Smooth muscle cell (in vitro differentiated cells): ENCODE measurements around the gene FCRL6. TPM values are rescaled to one million over a fixed set of nuclear protein-coding genes. Genes with fewer than 3 reads are reported as not detected.

Experiments used
- DNase-seq: peaks from one replicate; lab custom pipeline; 2025; ENCODE audit not compliant: unreplicated experiment; lab: John Stamatoyannopoulos, UW
- H2AFZ ChIP-seq: fragments of 200-600 bp; sonication (generic); 2 replicates; pipeline ENCODE4 v1.6.0; 2016; ENCODE audit warnings: antibody characterized with exemption, low read depth, mild to moderate bottlenecking
- H3F3A ChIP-seq: fragments of 200-600 bp; sonication (generic); 2 replicates; pipeline ENCODE4 v1.6.0; 2017; ENCODE audit warnings: antibody characterized with exemption, low read depth
- H3K27ac ChIP-seq: fragments of 200-600 bp; sonication (generic); 2 replicates; pipeline ENCODE4 v1.5.1; 2016; ENCODE audit warnings: low read depth, mild to moderate bottlenecking
- H3K27me3 ChIP-seq: fragments of 200-600 bp; sonication (generic); 2 replicates; pipeline ENCODE4 v1.6.1; 2016; ENCODE audit warnings: low read depth, mild to moderate bottlenecking
- H3K36me3 ChIP-seq: fragments of 200-600 bp; sonication (generic); 2 replicates; pipeline ENCODE4 v1.5.1; 2016; ENCODE audit warnings: low read depth
- H3K4me1 ChIP-seq: fragments of 200-600 bp; sonication (generic); 2 replicates; pipeline ENCODE4 v1.5.1; 2016; ENCODE audit warnings: low read depth
- H3K4me2 ChIP-seq: fragments of 200-600 bp; sonication (generic); 2 replicates; pipeline ENCODE4 v1.6.0; 2016; ENCODE audit warnings: mild to moderate bottlenecking
- H3K4me3 ChIP-seq: fragments of 200-600 bp; sonication (generic); 2 replicates; pipeline ENCODE4 v1.5.1; 2016; ENCODE audit warnings: mild to moderate bottlenecking
- H3K79me2 ChIP-seq: fragments of 200-600 bp; sonication (generic); 2 replicates; pipeline ENCODE4 v1.6.0; 2016; ENCODE audit warnings: low read depth, mild to moderate bottlenecking
- H3K9ac ChIP-seq: fragments of 200-600 bp; sonication (generic); 2 replicates; pipeline ENCODE4 v1.6.0; 2016; ENCODE audit warnings: low read depth
- H3K9me3 ChIP-seq: fragments of 200-600 bp; sonication (generic); replicated peaks from 2 replicates; pipeline ENCODE4 v1.5.1; 2016; ENCODE audit warnings: low read depth
- H4K20me1 ChIP-seq: fragments of 200-600 bp; sonication (generic); 2 replicates; pipeline ENCODE4 v1.6.0; 2016; ENCODE audit warnings: low read depth
- CTCF ChIP-seq: fragments of 200-600 bp; sonication (generic); IDR thresholded peaks from 2 replicates; pipeline ENCODE4 v1.5.1; 2017; ENCODE audit warnings: borderline replicate concordance, mild to moderate bottlenecking, antibody characterized with exemption; ENCODE audit not compliant: insufficient read depth, poor library complexity, severe bottlenecking
- WGBS: methylation state at CpG from one replicate; pipeline ENCODE4 v1.1.7; 2016; ENCODE audit warnings: low lambda C conversion rate; 5-methylcytosine and 5-hydroxymethylcytosine counted together
- polyA plus RNA-seq: library from polyadenylated mRNA; unstranded; fragments of >200 nt; fragmentation: Nextera tagmentation; extraction: Ambion mirVana; gene quantifications from 2 replicates; pipeline ENCODE4 v1.2.1, GENCODE V29; 2016
- total RNA-seq: library from RNA; depleted of rRNA; stranded (reverse); fragments of >200 nt; gene quantifications from 2 replicates; pipeline ENCODE4 v1.2.3, GENCODE V29; 2014

FCRL6 gene
- total and polyA plus RNA-seq, 2 experiments from 2014 or later: not detected

- no peaks in the 10 kb centered on the region for H3K36me3 ChIP-seq
- peaks cover 6% of the 10 kb centered on the region for H3K4me1 ChIP-seq
- no peak overlapping the region for H2AFZ ChIP-seq
- H4K20me1 ChIP-seq: no peaks in the 10 kb centered on the region
- H3K4me2 ChIP-seq: no peak overlapping the region
- no peaks in the 10 kb centered on the region for H3K9me3 ChIP-seq
- H3K79me2 ChIP-seq: no peaks in the 10 kb centered on the region
- WGBS: 71% methylated on average over 13 of the region's 13 CpGs
- no peak overlapping the region for H3K4me3 ChIP-seq
- no peak for TF ChIP-seq CTCF
- peaks cover 6% of the 10 kb centered on the region for H3F3A ChIP-seq
- no peak for DNase-seq
- peak overlapping the region; percentile 89 for H3K27ac ChIP-seq
- H3K27me3 ChIP-seq: no peaks in the 10 kb centered on the region
- H3K9ac ChIP-seq: no peak overlapping the region
These were observed 43.8 kb downstream of the FCRL6 start for GRCh38 chr1:159845751-159846629.

GRCh38 chr1:159847231-159847630 is 45.1 kb downstream of the FCRL6 start:
- no peak for TF ChIP-seq CTCF
- H3K4me2 ChIP-seq: no peak overlapping the region
- WGBS: 73% methylated on average over 4 of the region's 4 CpGs

GRCh38 chr1:159848326-159848725 is 46.2 kb downstream of the FCRL6 start:
- WGBS: 26% methylated on average over 3 of the region's 3 CpGs
- Histone ChIP-seq H3K9me3 (no peaks in the 10 kb centered on the region), H3K27ac (peak overlapping the region; percentile 89), H4K20me1 (no peaks in the 10 kb centered on the region), H3K79me2 (no peaks in the 10 kb centered on the region), H3K27me3 (no peaks in the 10 kb centered on the region), H2AFZ (no peak overlapping the region), H3F3A (peaks cover 16% of the 10 kb centered on the region), H3K4me2 (no peak overlapping the region), H3K4me3 (no peak overlapping the region), H3K36me3 (no peaks in the 10 kb centered on the region), H3K4me1 (peaks cover 9% of the 10 kb centered on the region), H3K9ac (no peak overlapping the region)
- TF ChIP-seq CTCF: no peak
- DNase-seq: no peak

More at GRCh38 chr1:159847231-159847630, 45.1 kb downstream of the FCRL6 start:
- Histone ChIP-seq H3K9ac (no peak overlapping the region), H3F3A (peaks cover 6% of the 10 kb centered on the region), H3K4me1 (peaks cover 6% of the 10 kb centered on the region), H3K36me3 (no peaks in the 10 kb centered on the region), H3K79me2 (no peaks in the 10 kb centered on the region), H3K9me3 (no peaks in the 10 kb centered on the region), H3K27ac (peak overlapping the region; percentile 89), H2AFZ (no peak overlapping the region), H3K27me3 (no peaks in the 10 kb centered on the region), H4K20me1 (no peaks in the 10 kb centered on the region), H3K4me3 (no peak overlapping the region)
- DNase-seq: no peak
